BE2C (cell line): ENCODE results near the gene PET117.

Experiments
- DNase-seq: peaks from one replicate; pipeline ENCODE4 v3.0.0-alpha.2; 2020
- H3K27me3 ChIP-seq: fragments of 250-450 bp; sonication (Bioruptor Pico); 2 replicates; pipeline ENCODE4 v1.5.1; 2020; ENCODE audit warnings: mild to moderate bottlenecking
- H3K36me3 ChIP-seq: fragments of 250-450 bp; sonication (Bioruptor Pico); 2 replicates; pipeline ENCODE4 v1.5.1; 2020; ENCODE audit warnings: mild to moderate bottlenecking
- H3K4me1 ChIP-seq: fragments of 250-450 bp; sonication (Bioruptor Pico); 2 replicates; pipeline ENCODE4 v1.5.1; 2020
- H3K4me3 ChIP-seq: 2 replicates; pipeline ENCODE4 v1.5.1; 2011; ENCODE audit warnings: low read depth, low read length
- H3K9me3 ChIP-seq: fragments of 250-450 bp; sonication (Bioruptor Pico); 2 replicates; pipeline ENCODE4 v1.5.1; 2020
- TF ChIP-seq, protein P1 (sequence below): IDR thresholded peaks from 2 replicates; pipeline ENCODE4 v1.5.1; 2012; ENCODE audit warnings: mild to moderate bottlenecking, low read depth, low read length

Gene PET117

DNA sequence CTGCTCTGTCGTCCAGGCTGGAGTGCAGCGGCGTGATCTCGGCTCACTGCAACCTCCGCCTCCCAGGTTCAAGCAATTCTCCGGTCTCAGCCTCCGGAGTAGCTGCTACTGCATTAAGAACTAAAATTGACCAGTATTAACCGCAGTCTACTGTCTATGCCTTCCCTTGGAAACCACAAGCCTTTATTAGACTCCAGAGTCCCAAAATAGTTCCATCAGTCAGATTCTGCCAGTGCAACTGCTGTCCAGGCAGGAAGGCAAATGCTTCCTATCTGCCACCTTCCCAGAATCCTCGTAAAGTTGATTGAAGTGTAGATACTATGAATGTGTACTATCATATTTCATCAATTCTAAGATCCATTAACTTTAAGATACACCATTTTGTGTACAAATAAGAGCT, 16.7 kb downstream of the PET117 start:
- Histone ChIP-seq H3K9me3 (no peaks in the 10 kb centered on the region), H3K36me3 (peaks cover 30% of the 10 kb centered on the region)
- TF ChIP-seq, protein P1, sequence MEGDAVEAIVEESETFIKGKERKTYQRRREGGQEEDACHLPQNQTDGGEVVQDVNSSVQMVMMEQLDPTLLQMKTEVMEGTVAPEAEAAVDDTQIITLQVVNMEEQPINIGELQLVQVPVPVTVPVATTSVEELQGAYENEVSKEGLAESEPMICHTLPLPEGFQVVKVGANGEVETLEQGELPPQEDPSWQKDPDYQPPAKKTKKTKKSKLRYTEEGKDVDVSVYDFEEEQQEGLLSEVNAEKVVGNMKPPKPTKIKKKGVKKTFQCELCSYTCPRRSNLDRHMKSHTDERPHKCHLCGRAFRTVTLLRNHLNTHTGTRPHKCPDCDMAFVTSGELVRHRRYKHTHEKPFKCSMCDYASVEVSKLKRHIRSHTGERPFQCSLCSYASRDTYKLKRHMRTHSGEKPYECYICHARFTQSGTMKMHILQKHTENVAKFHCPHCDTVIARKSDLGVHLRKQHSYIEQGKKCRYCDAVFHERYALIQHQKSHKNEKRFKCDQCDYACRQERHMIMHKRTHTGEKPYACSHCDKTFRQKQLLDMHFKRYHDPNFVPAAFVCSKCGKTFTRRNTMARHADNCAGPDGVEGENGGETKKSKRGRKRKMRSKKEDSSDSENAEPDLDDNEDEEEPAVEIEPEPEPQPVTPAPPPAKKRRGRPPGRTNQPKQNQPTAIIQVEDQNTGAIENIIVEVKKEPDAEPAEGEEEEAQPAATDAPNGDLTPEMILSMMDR, result no peak

DNA sequence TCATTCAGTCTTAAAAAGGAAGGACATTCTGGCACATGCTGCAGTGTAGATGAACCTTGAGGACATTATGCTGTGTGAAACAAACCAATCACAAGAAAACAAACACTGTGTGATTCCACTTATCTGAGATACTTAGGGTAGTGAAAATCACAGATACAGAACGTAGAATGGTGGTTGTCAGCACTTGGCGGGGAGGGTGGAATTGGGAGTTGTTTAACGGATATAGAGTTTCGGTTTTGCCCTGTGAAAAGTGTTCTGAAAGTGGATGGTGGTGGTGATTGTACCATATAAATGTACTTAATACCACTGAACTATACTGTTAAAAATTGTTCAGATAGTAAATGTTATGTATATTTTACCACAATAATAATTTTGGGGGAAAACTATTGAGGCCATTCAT, 18.4 kb downstream of the PET117 start:
- H3K4me3 ChIP-seq, result no peak overlapping the region
- no peak for DNase-seq
- H3K9me3 ChIP-seq, result no peaks in the 10 kb centered on the region
- TF ChIP-seq, protein P1, result no peak
- H3K36me3 ChIP-seq, result peaks cover 20% of the 10 kb centered on the region
- H3K27me3 ChIP-seq, result no peaks in the 10 kb centered on the region
- no peaks in the 10 kb centered on the region for H3K4me1 ChIP-seq

More for the DNA sequence above, 16.7 kb downstream of the PET117 start:
- H3K4me1 ChIP-seq, result no peaks in the 10 kb centered on the region
- H3K4me3 ChIP-seq, result no peak overlapping the region
- no peak for DNase-seq
- no peaks in the 10 kb centered on the region for H3K27me3 ChIP-seq

DNA sequence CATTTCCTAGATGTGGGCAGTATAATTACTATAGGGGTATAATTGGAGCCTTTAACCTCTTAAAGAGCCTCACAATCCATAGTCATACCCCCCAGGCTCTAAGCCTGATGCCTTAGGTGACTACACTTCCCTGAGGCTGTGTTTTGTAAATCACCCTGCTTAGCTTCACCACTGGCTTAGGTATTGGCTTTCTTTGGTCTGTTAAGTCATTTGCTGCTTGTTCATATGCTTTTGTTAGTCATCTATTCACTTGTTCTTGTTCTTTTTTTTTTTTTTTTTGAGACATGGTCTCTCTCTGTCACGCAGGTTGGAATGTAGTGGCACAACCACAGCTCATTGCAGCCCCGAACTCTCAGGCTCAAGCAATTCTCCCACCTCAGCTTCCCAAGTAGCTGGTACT, 26.7 kb downstream of the PET117 start:
- no peak overlapping the region for H3K4me3 ChIP-seq
- H3K27me3 ChIP-seq, result no peaks in the 10 kb centered on the region
- H3K36me3 ChIP-seq, result peaks cover 32% of the 10 kb centered on the region
- H3K9me3 ChIP-seq, result no peaks in the 10 kb centered on the region
- no peak for DNase-seq
- TF ChIP-seq, protein P1, result no peak
- no peaks in the 10 kb centered on the region for H3K4me1 ChIP-seq

DNA sequence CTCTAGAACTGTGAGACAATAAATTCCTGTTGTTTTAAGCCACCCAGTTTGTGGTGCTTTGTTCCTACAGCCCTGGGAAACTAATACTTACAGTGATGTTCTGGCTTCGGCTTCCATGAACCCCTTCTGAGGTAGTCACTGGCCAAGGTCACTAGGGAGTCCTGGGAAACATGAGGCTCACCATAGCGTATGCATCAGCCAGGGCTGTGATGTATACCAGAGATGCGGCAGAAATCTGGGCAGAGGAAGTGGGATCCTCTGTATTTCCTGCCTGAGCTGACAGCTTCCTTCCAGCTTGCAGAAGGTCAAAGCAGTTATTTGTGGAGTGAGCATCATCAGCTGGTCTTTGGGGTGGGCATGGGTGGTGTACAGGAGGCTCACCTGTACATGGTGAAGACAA, 27.9 kb downstream of the PET117 start:
- TF ChIP-seq, protein P1, result no peak
- H3K27me3 ChIP-seq, result no peaks in the 10 kb centered on the region
- peaks cover 36% of the 10 kb centered on the region for H3K36me3 ChIP-seq
- DNase-seq, result no peak
- no peaks in the 10 kb centered on the region for H3K9me3 ChIP-seq
- H3K4me3 ChIP-seq, result no peak overlapping the region
- no peaks in the 10 kb centered on the region for H3K4me1 ChIP-seq

DNA sequence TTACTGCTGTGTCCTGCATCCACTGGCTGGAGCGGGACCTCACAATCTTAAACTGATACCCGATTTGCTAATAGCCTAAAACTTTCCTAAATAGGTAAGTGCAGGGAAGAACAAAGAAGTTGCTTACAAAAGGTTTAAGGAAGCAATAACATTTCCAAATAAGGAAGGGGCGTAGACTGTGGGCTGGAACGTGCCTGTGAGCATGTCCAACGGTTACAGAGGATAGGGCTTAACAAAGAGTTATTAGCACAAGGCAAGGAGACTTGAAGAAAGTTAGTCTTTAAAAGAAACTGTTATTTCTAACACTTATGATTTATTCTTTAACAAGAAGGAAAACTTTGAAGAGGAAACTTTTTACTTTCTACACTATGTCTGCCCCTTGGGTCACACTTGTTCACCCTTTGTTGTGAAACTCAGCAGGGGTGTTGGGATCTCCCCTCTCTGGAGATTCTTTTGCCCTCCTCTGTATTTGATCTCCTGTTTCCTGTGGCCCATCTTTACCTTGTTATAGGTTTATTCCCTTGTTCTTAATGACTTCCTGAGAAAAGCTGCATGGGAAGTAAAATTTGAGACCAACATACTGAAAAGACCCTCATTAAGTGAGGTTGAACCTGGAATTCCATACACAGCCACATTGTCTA, 28.7 kb downstream of the PET117 start:
- TF ChIP-seq, protein P1, result no peak
- no peaks in the 10 kb centered on the region for H3K9me3 ChIP-seq
- H3K4me1 ChIP-seq, result no peaks in the 10 kb centered on the region
- no peaks in the 10 kb centered on the region for H3K27me3 ChIP-seq
- DNase-seq, result no peak
- H3K4me3 ChIP-seq, result no peak overlapping the region
- peaks cover 39% of the 10 kb centered on the region for H3K36me3 ChIP-seq

DNA sequence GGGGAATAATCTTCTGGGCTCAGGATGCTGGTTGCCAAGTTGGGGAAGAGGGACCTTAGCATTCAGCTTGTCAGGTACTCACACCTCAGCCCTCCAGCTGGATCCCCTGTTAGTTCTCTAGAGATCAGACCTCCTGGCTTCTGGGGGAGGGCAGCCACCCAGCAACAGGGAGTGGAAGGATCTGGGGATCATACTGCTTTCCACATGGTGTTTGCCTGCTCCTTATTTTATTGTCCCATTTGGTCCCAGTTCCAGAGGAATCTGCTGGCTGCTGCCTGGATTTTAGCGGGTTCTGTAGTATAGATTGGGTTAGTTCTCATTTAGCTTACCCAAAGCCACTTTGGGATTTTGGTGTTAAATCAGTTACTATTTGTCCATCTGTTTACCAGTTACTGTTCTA, 29.3 kb downstream of the PET117 start:
- Histone ChIP-seq H3K4me3 (no peak overlapping the region), H3K4me1 (no peaks in the 10 kb centered on the region), H3K36me3 (peaks cover 38% of the 10 kb centered on the region), H3K27me3 (no peaks in the 10 kb centered on the region), H3K9me3 (no peaks in the 10 kb centered on the region)
- DNase-seq, result no peak
- TF ChIP-seq, protein P1, result no peak
